K562 (cell line): ENCODE measurements around the gene GIPR. TPM values are rescaled to one million over a fixed set of nuclear protein-coding genes. Genes with fewer than 3 reads are reported as not detected.
A peak's percentile ranks its signal among the peaks of the same experiment; 100 is the strongest.

Source experiments
- ADNP ChIP-seq: fragments of 200-800 bp; sonication (Bioruptor generic); IDR thresholded peaks from 2 replicates; pipeline ENCODE4 v1.6.1; 2016; ENCODE audit warnings: missing genetic modification characterization, missing compliant biosample characterization
- ARID1B ChIP-seq: fragments of 450-650 bp; IDR thresholded peaks from 2 replicates; pipeline ENCODE4 v1.6.1; 2016; ENCODE audit warnings: antibody characterized with exemption, mild to moderate bottlenecking, inconsistent platforms
- DMBX1 ChIP-seq: fragments of 250-450 bp; sonication (Bioruptor Pico); IDR thresholded peaks from 2 replicates; pipeline ENCODE4 v1.8.0; 2022; ENCODE audit warnings: inconsistent platforms, mild to moderate bottlenecking, moderate library complexity, borderline replicate concordance
- HDAC8 ChIP-seq: fragments of 450-650 bp; IDR thresholded peaks from 2 replicates; pipeline ENCODE4 v1.6.1; 2016; ENCODE audit warnings: mild to moderate bottlenecking, missing genetic modification characterization, moderate library complexity, missing compliant biosample characterization
- MBD2 ChIP-seq: sonication (generic); IDR thresholded peaks from 2 replicates; pipeline ENCODE4 v1.6.1; 2016; ENCODE audit warnings: low read depth, borderline replicate concordance
- MEF2A ChIP-seq: IDR thresholded peaks from 2 replicates; pipeline ENCODE4 v1.6.1; 2011; ENCODE audit warnings: low read depth, mild to moderate bottlenecking, low read length, moderate library complexity; ENCODE audit not compliant: control insufficient read depth
- MYBL2 ChIP-seq, 2 experiments: fragments of 450-650 bp in 1 of 2; sonication (generic) in 1 of 2; formaldehyde crosslinking in 1 of 2; IDR thresholded peaks; 2 replicates each; pipeline versions ENCODE4 v1.6.1 to v1.8.1; 2017 to 2022; ENCODE audit warnings: borderline replicate concordance in 1 of 2, inconsistent platforms in 1 of 2, low read depth in 1 of 2, mild to moderate bottlenecking in 1 of 2, missing genetic modification reagents in 1 of 2, moderate library complexity in 1 of 2
- NONO ChIP-seq, 2 experiments: fragments of 200-400 bp in 1 of 2; fragments of 450-650 bp in 1 of 2; formaldehyde crosslinking in 1 of 2; IDR thresholded peaks; 2 replicates each; pipeline ENCODE4 v1.6.1; 2017; ENCODE audit warnings: low read depth in 2 of 2, mild to moderate bottlenecking in 2 of 2, moderate library complexity in 2 of 2, low read length in 1 of 2
- RBM25 ChIP-seq: fragments of 200-400 bp; formaldehyde crosslinking; IDR thresholded peaks from 2 replicates; pipeline ENCODE4 v1.6.1; 2018; ENCODE audit warnings: low read length, low read depth, moderate library complexity; ENCODE audit not compliant: severe bottlenecking
- RBM39 ChIP-seq: fragments of 200-400 bp; formaldehyde crosslinking; optimal IDR thresholded peaks from 2 replicates; pipeline ENCODE3; 2018; ENCODE audit warnings: low read depth, low read length
- TAF1 ChIP-seq: IDR thresholded peaks from 2 replicates; pipeline ENCODE4 v1.6.1; 2011; ENCODE audit warnings: mild to moderate bottlenecking, low read length, moderate library complexity; ENCODE audit not compliant: insufficient read depth, control insufficient read depth, severe bottlenecking; ENCODE audit errors: extremely low read depth
- TAF9B ChIP-seq: fragments of 450-650 bp; IDR thresholded peaks from 2 replicates; pipeline ENCODE4 v1.6.1; 2018; ENCODE audit warnings: mild to moderate bottlenecking; ENCODE audit not compliant: partially characterized antibody
- TOE1 ChIP-seq, 2 experiments: fragments of 450-650 bp in 1 of 2; sonication (generic) in 1 of 2; formaldehyde crosslinking in 1 of 2; IDR thresholded peaks; 2 replicates each; pipeline versions ENCODE4 v1.7.1 to v1.8.0; 2016 to 2022; ENCODE audit warnings: borderline replicate concordance in 2 of 2, mild to moderate bottlenecking in 2 of 2, antibody characterized with exemption in 1 of 2, inconsistent platforms in 1 of 2, low read depth in 1 of 2, missing genetic modification reagents in 1 of 2, moderate library complexity in 1 of 2
- ZBTB1 ChIP-seq: sonication (generic); formaldehyde crosslinking; IDR thresholded peaks from 2 replicates; pipeline ENCODE4 v1.8.1; 2023; ENCODE audit warnings: missing genetic modification reagents, low read depth, mild to moderate bottlenecking, borderline replicate concordance
- ZNF263 ChIP-seq: sonication (generic); formaldehyde crosslinking; IDR thresholded peaks from 2 replicates; pipeline ENCODE4 v1.8.0; 2022; ENCODE audit warnings: mild to moderate bottlenecking, missing genetic modification reagents, borderline replicate concordance
- ZNF41 ChIP-seq: fragments of 250-450 bp; sonication (Bioruptor Pico); conservative IDR thresholded peaks from 2 replicates; pipeline ENCODE4 v1.4.0; 2020; ENCODE audit warnings: mild to moderate bottlenecking
- polyA plus RNA-seq, 8 experiments: library from polyadenylated mRNA; depleted of rRNA in 4 of 8; stranded (reverse) in 5 of 8; unstranded in 3 of 8; fragments of >200 nt; fragmentation: Nextera tagmentation in 2 of 8; fragmentation: Illumina TruSeq in 1 of 8; extraction: Ambion mirVana in 2 of 8; extraction: Trizol in 1 of 8; gene quantifications; 2 replicates each; pipeline versions ENCODE4 v1.2.1 to v1.2.3, GENCODE V29; 2011 to 2014; ENCODE audit warnings: inconsistent platforms in 1 of 8, missing spikeins in 1 of 8
- total RNA-seq, 7 experiments: library from RNA; depleted of rRNA in 6 of 7; stranded (reverse); fragments of >200 nt in 6 of 7; fragmentation: Illumina TruSeq in 2 of 7; extraction: Trizol in 2 of 7; gene quantifications; 2 replicates each; pipeline versions ENCODE4 v1.2.1 to v1.2.3, GENCODE V29; 2011 to 2021; ENCODE audit warnings: low replicate concordance in 1 of 7
- TF ChIP-seq, protein P1 (sequence below), 3 experiments: fragments of 200-800 bp in 1 of 3; fragments of 250-450 bp in 1 of 3; fragments of 450-650 bp in 1 of 3; sonication (Bioruptor Pico) in 1 of 3; sonication (Bioruptor generic) in 1 of 3; formaldehyde crosslinking in 1 of 3; IDR thresholded peaks; 2 replicates each; pipeline versions ENCODE4 v1.6.1 to v1.8.0; 2016 to 2022; ENCODE audit warnings: mild to moderate bottlenecking in 2 of 3, missing genetic modification characterization in 2 of 3, missing compliant biosample characterization in 1 of 3, moderate library complexity in 1 of 3
- TF ChIP-seq, protein P2 (sequence below): fragments of 250-450 bp; sonication (Bioruptor Pico); IDR thresholded peaks from 2 replicates; pipeline ENCODE4 v1.5.1; 2021; ENCODE audit warnings: mild to moderate bottlenecking
- TF ChIP-seq, protein P3 (sequence below): fragments of 250-450 bp; sonication (Bioruptor Pico); IDR thresholded peaks from 2 replicates; pipeline ENCODE4 v1.8.0; 2022; ENCODE audit warnings: moderate library complexity, mild to moderate bottlenecking, inconsistent platforms

Gene GIPR
- total and polyA plus RNA-seq, 9 of the 15 experiments (the other 6 are each of a cell fraction or from before 2014, with no cell fraction given), result 2.2 to 26.8 (median 12.7) TPM

DNA sequence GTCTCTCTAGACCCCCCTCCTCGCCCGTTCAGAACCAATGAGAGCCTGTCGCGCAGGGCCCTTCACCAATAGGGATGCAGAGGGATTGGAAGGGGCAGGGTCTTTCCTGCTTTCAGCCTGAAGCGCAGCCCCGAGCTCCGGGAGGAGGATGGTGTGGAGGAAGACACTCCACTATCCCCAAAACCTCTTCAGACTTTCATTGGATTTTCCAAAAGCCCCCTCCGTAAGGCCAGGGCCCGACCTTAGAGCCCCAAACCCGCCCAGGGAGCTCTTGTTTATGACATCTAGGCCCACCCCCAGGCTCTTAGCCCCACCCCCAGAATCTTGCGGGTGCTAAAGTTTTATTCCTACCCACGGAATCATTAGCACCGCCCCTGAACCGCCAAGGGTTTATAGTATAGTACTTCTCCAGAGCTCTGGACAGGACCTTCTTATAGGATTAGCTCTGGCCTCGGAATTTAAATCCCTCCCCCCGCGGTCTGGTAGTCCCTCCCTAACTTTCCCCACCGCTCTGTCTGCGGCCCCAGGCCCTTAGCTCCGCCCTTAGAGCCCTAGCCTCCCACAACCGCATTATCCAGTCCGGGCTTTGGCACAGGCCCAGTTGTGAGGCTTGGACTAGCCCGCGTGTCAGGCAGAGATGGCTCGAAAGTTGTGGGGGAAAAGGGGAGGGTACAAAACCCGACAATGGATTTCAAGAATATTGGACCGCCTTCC lies 22.2 kb upstream of the GIPR start (continued):
- TF ChIP-seq, protein P1, sequence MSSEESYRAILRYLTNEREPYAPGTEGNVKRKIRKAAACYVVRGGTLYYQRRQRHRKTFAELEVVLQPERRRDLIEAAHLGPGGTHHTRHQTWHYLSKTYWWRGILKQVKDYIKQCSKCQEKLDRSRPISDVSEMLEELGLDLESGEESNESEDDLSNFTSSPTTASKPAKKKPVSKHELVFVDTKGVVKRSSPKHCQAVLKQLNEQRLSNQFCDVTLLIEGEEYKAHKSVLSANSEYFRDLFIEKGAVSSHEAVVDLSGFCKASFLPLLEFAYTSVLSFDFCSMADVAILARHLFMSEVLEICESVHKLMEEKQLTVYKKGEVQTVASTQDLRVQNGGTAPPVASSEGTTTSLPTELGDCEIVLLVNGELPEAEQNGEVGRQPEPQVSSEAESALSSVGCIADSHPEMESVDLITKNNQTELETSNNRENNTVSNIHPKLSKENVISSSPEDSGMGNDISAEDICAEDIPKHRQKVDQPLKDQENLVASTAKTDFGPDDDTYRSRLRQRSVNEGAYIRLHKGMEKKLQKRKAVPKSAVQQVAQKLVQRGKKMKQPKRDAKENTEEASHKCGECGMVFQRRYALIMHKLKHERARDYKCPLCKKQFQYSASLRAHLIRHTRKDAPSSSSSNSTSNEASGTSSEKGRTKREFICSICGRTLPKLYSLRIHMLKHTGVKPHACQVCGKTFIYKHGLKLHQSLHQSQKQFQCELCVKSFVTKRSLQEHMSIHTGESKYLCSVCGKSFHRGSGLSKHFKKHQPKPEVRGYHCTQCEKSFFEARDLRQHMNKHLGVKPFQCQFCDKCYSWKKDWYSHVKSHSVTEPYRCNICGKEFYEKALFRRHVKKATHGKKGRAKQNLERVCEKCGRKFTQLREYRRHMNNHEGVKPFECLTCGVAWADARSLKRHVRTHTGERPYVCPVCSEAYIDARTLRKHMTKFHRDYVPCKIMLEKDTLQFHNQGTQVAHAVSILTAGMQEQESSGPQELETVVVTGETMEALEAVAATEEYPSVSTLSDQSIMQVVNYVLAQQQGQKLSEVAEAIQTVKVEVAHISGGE (CRISPR knock-in tag; IDR thresholded peaks at IDR 0.05), result no peak
- TF ChIP-seq RBM39, result peak; percentile 39
- TF ChIP-seq DMBX1 (CRISPR knock-in tag), result 0 out of 2 replicates have a peak, but pooled peaks have one; percentile 33
- no peak for TF ChIP-seq MYBL2 (IDR thresholded peaks at IDR 0.05; ENCODE audit: low read depth)
- TF ChIP-seq MYBL2 (CRISPR knock-in tag; IDR thresholded peaks at IDR 0.05; ENCODE audit: borderline replicate concordance), result no peak
- peak; percentile 47 for TF ChIP-seq ARID1B
- no peak for TF ChIP-seq HDAC8 (tag)
- TF ChIP-seq, protein P2, sequence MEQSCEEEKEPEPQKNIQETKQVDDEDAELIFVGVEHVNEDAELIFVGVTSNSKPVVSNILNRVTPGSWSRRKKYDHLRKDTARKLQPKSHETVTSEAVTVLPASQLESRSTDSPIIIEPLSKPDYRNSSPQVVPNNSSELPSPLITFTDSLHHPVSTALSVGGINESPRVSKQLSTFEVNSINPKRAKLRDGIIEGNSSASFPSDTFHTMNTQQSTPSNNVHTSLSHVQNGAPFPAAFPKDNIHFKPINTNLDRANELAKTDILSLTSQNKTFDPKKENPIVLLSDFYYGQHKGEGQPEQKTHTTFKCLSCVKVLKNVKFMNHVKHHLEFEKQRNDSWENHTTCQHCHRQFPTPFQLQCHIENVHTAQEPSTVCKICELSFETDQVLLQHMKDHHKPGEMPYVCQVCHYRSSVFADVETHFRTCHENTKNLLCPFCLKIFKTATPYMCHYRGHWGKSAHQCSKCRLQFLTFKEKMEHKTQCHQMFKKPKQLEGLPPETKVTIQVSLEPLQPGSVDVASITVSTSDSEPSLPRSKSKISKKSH (CRISPR knock-in tag), result no peak
- TF ChIP-seq TAF9B, result no peak
- no peak for TF ChIP-seq MEF2A
- peak; percentile 96 for TF ChIP-seq RBM25
- no peak for TF ChIP-seq ADNP (tag)
- no peak for TF ChIP-seq ZNF263
- TF ChIP-seq MBD2, result peak; percentile 95
- TF ChIP-seq ZBTB1 (CRISPR knock-in tag), result no peak
- no peak for TF ChIP-seq TAF1
- TF ChIP-seq NONO (IDR thresholded peaks at IDR 0.05; ENCODE audit: low read depth in 2 of 2, low read length in 1 of 2), result 0 out of 4 replicates have a peak, but pooled peaks of 1 of the 2 experiments have one; percentile 19
- TF ChIP-seq TOE1 (IDR thresholded peaks at IDR 0.05; ENCODE audit: borderline replicate concordance), result peak; percentile 95
- TF ChIP-seq TOE1 (CRISPR knock-in tag; IDR thresholded peaks at IDR 0.05; ENCODE audit: borderline replicate concordance, low read depth), result no peak
- TF ChIP-seq, protein P3, sequence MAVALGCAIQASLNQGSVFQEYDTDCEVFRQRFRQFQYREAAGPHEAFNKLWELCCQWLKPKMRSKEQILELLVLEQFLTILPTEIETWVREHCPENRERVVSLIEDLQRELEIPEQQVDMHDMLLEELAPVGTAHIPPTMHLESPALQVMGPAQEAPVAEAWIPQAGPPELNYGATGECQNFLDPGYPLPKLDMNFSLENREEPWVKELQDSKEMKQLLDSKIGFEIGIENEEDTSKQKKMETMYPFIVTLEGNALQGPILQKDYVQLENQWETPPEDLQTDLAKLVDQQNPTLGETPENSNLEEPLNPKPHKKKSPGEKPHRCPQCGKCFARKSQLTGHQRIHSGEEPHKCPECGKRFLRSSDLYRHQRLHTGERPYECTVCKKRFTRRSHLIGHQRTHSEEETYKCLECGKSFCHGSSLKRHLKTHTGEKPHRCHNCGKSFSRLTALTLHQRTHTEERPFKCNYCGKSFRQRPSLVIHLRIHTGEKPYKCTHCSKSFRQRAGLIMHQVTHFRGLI (CRISPR knock-in tag), result no peak
- no peak for TF ChIP-seq ZNF41 (CRISPR knock-in tag)
